ENCODE measurements around the gene AKAP13.

Gene AKAP13

DNA sequence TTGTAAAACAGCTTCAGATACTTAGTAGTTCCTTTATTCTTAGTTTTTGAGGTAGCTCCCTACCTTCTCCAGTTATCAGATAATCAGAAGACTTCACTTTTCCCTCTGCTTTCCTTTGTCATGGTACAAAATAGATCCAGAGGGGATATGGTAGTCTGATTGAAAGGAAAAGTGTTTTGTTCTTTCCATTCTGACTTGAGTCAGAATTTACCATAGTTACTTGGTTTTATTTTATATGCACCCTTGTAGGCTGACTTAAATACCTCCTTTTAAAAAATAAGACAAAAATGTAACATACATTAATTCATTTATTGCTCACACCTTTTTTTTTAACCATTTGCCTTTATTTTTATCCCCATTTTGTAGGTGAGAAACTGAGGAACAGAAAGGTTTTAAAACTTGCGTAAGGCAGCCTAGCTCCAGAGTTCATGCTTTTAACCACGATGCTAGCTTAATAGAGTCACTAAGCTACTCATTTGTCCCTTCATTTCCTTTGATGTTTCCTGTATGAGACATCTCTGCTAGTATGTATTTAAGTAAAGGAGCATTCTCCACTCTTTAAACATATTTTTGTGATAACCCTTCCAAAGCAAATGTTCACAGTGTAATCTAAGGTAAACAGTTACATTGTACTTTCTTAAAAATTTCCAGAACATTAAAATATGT, 226.9 kb downstream of the AKAP13 start:
- no peak for DNase-seq

- DNase-seq = no peak
These were observed 227.4 kb downstream of the AKAP13 start for GRCh38 chr15:85607842-85608241.

DNA sequence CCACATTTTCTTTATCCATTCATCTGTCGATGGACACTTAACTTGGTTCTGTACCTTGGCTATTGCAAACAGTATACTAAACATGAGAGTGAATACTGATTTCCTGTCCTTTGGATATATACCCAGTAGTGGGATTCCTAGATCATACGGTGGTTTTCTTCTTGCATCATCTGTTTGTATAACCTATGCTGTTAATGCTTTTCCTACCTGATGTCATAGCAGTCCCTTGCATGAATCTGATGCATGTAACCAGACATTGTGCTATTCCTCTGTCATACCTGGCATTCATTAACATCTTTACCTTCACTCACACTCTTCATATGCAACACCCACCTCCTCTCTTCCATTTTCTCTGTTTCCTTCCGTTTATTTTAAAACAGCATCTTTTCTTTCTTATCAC, 229.1 kb downstream of the AKAP13 start:
- no peak for DNase-seq

DNA sequence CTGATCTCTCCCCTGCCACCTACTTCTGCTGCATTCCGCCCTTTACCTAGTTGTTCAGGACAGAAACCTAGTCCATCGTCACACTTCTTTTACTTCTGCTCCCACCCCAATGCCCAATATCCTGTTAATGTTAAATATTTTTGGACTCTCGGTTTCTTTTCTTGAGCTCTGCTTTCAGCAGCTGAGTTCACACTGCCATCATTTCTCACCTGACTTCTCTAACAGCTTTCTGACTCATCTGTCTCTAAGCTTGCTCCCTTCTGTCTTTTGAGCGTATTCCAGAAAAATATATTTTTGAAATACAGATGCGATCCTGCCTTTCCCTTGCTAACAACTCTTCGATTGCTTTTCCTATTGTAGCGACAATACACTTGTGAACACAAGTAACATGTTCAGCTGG, 231.0 kb downstream of the AKAP13 start:
- no peak for DNase-seq

DNA sequence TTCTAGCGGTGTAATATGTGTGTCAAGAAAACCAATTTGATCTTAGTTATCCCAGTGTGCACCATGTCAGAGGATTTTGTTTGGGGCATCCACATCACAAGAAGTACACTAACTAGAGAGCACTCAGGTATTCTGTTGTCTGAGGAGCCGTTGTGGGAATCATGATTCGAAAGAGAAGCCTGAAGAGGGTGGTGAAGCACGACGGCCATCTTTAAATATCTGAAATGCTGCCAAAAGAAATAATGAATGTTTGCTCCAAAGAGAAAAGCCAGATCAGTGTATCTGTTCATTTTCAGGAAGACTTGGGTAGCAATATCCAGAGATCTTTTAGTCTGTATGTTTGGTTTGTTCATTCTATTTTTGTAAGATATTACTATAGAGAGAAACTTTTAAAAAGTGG, 233.7 kb downstream of the AKAP13 start:
- DNase-seq = no peak

GRCh38 chr15:85615930-85616329, 235.5 kb downstream of the AKAP13 start:
- DNase-seq = no peak

- DNase-seq = no peak
These were observed 236.2 kb downstream of the AKAP13 start for GRCh38 chr15:85616549-85617110.

DNA sequence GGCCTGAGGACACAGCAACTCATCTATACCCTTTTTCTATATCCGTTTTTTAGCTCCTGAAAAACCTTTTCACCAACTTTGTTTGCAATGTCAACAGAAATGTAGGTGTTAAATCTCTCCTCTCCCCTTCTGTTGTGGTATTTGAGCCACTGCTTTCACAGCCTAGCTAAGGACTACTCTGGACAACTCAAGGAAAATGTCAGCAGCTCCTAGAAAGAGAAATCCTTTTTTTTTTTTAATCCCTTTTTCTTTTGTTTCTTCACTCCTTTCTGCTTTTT, 237.8 kb downstream of the AKAP13 start:
- DNase-seq = no peak

DNA sequence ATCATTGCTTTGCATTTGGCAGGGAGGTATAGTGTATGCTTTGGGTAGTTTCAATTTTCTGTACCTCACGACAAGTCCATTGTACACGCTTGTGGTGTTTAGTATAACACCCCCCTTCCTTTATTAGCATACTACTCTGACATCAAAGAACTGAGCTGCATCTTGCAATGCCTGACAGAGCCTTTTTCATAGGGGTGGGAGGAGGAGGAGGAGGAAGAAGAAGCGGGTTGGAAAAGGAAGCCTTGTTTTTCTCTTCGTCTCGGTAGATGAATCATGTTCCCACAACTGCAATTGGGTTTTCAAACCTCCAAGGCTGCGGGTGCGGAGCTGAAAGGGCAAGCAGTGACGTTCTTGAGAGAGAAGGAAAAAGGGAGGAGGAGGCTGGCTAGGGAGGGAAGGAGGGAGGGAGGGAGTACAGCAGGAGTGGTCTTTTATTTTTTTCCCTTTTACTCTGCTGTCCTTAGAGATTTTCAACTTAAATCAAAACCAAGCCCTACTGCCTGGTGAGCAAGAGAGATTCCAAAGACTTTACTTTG, 238.6 kb downstream of the AKAP13 start:
- no peak for DNase-seq

- DNase-seq = no peak
These were observed 239.7 kb downstream of the AKAP13 start for GRCh38 chr15:85619992-85620689.

DNA sequence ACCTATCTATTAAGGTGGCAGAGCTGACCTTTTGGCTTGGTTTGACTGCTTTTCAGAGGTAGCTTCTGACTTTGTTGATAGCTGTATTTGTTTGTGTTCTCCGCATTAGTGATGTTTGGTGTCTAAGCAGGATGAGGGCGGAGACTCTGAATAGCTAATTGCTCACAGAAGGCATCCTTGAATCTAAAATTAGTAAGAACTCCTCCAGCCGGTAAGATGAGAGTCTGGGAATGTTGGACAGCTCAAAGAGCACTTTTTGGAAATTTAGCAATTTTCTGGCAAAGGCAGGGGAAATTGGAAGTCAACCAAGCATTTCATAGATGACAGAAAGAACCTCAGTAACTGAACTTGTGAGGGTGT, 240.3 kb downstream of the AKAP13 start:
- DNase-seq = no peak

DNA sequence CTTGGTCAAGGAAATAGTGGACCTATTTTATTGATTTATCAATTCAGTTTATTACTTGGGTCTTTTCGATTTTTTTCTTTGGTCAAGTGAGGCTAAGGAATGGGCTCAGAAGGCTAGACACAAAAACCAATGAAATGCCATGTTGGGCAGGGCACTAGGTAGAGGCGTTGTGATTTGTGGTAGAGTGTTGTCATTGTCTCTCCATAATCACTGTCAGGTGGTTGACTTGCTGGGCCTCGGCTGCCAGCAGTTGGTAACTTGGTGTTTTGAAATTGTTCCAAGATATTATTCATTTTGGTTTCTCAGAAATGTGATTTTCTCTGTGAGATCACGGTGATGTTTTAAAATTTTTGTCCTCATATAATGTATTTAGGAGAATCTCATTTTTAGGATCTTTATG, 240.7 kb downstream of the AKAP13 start:
- DNase-seq = no peak

DNA sequence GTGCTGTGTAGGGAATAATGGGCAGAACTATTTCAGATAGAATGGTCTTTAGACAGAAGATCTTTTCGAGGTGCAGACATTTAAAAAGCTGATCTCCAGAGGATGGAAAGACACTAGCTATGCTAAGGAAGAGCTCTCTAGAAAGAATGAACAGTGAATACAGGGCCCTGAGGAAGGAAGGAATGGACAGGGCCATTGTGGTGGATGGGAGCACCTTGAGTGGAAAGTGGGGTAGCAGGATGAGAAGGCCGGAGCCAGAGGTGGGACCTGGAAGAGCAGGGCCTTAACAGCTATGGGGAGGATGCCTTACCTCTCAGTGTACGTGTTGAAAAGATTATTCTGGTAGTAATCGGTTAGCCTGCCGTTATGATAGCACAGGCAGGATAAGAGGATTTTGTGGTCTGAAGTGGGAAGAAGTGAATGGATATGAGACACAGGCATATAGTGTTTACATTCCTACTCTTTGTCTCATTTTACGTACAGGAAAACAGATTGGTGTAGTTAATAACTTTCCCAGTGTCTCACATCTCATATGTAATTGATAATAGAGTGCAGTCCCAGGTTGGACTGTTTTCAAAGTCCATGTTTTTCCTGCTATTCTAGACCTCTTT, 241.9 kb downstream of the AKAP13 start:
- DNase-seq = no peak

DNA sequence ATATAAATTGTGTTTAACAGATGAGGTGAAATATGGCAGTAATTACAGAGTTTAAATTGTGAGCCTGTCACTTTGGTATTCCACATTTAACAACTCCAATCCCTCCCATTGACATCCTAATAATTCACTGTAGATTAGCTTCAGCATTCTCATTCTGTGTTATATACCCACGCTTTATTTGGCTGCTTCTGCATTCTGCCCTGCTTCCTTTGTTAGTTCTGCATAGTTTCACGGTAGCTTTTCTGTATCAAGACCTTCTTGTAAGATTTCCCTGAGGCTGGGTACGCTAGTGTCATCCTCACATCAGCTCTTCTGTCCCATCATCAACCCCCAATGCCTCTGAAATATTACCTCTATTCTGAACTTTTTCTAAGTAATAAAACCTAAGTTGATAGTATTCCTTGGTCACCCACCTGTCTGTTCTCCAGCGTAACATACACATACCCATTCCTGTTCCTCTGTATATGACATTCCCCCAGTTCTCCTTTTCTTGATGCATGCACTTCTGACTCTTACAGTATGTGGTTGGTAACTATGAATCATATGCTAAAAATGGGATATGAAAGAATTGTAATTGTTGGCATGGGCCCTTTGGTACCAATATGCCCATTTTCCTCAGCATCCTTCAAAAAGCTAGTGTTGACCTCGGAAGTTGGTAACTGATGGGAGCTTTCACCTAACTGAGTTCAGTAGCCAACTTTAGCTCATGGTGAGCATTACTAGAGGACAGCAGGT, 243.1 kb downstream of the AKAP13 start:
- DNase-seq = no peak

GRCh38 chr15:85624291-85624801, 243.9 kb downstream of the AKAP13 start:
- no peak for DNase-seq

DNA sequence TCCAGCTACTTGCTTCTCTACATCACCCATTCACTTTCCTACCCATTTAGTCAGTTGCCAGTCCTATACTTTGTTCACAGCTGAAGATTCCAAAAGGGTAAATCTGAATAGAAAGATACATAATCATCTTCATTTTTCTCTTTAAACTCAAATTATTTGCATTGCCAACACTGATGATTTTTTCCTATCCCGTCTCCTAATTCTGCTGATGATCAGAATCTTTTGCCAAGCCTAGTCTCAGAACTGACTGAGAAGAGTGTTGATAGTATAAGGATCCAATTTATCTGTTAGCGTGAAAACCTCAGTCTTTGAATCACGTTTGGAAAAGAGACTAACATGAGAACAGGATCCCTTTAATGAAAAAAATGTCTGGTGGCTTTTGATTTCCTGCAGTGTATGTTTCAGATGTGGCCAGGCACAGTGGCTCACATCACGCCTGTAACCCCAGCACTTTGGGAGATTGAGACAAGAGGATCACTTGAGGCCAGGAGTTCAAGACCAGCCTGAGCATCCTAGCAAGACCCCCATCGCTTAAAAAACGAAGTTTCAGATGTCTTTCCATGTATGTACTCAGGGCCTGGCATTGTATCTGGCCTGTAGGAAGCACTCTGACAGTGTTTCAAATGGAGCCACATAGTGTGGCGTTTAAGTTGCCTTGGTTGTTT, 244.9 kb downstream of the AKAP13 start:
- DNase-seq = no peak

GRCh38 chr15:85625856-85626255, 245.5 kb downstream of the AKAP13 start:
- no peak for DNase-seq

GRCh38 chr15:85627213-85627935, 247.0 kb downstream of the AKAP13 start:
- DNase-seq = no peak

DNA sequence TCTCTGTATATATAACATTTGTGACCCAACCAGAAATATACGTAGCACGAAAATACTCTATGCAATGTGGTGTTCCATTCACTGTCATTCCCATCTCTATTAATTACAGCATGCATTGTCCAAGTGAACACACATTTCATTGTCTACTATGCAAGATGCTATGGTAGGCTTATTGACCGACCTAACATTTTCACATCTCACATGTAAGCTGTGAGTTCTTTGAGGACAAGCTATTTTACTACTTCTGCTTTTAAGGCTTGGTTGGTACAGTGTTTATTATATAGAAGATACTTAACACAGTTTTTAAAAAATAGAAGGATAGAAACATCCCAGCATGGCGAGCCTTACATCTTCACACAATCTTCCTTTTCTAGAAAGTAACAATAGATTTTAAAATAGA, 249.9 kb downstream of the AKAP13 start:
- DNase-seq = no peak

- DNase-seq = no peak
These were observed 250.6 kb downstream of the AKAP13 start for GRCh38 chr15:85631018-85631417.

DNA sequence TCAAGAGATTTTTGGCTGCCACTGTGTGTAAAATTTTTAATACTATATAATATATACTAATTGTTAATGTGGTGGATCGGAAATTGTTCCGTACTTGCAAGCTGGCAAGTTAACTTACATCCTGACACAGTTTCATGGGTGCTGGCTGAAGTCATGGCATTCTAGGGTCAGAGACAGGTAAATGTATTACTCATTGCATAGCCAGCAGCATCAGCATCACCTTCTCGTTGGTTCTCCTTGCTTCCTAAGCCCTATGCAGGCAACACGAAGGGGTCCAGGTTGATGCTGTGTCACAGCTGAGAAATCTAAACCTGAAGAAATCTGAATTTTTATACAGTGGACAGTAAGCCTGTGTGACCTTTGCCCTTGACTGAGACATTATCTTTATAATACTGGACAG, 251.6 kb downstream of the AKAP13 start:
- no peak for DNase-seq

GRCh38 chr15:85633859-85634258, 253.5 kb downstream of the AKAP13 start:
- no peak for DNase-seq
